HPDE6-E6E7 (cell line): ENCODE results near the gene EPHB1.
A peak's percentile ranks its signal among the peaks of the same experiment; 100 is the strongest.
"Not testable (repeated sequence)": the region's sequence is repeated elsewhere in the genome, so short reads cannot be mapped to it uniquely, and the experiment has no call there.

ENCODE experiments used
- DNase-seq: peaks from one replicate; pipeline ENCODE4 v3.0.0; 2011; ENCODE audit warnings: missing footprints; ENCODE audit errors: extremely low spot score

EPHB1 gene

DNA sequence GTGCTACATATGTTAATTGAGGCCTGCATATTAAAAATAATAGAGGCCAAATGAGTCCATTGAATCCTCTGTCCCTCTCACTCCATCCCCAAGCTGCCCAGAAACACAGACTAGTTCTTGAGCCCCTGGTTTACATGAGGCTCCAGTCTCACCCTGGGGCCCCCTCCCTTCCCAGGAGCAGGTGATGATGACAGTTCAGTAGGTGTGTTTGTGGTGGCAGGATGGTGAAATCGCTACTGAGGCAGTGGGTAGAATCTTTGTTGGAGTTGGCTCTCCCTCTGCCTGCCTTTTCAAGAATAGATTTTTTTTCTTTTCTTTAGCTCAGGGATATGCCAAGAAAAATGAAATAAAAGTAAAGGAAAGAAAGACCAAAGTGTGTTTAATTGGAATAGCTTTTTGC is 288.7 kb downstream of the EPHB1 start:
- DNase-seq: no peak

DNA sequence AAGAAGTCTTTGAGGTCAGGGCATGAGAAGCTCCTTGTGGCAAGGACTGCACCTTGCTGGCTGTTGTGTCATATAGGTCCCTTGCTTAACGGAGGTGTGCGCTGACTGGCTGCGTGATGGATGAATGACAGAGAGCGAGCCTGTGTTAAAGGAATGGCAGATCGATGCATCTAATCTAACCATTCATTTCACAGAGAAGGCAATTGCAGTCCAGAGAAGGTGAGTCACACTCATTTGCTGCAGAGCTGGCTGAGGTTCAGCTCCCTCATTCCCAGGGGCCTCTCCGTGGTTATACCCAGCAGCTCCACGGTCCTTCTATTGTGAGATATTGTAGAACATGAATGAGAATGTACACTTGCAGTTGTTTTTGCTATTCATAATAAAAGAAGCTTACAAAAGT is 289.3 kb downstream of the EPHB1 start:
- DNase-seq: no peak

DNA sequence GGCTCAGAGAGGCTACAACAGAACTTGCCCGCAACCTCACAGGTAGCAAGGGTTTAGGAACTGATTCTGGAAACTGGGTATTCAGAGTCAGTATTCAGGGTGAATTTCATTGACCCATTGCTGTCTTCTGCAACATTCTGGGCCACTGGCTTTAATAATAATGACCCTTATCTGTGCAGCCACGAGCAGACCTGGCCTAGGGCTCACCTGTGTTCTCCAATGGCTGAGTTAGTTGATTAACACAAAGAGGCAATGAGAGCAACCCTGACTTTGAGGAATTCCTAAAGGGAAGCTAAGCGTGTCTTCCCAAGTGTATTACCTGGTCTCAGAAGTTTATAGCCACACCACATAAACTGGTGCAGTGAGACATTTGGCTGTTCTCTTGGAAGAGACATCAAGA is 289.9 kb downstream of the EPHB1 start:
- no peak for DNase-seq

DNA sequence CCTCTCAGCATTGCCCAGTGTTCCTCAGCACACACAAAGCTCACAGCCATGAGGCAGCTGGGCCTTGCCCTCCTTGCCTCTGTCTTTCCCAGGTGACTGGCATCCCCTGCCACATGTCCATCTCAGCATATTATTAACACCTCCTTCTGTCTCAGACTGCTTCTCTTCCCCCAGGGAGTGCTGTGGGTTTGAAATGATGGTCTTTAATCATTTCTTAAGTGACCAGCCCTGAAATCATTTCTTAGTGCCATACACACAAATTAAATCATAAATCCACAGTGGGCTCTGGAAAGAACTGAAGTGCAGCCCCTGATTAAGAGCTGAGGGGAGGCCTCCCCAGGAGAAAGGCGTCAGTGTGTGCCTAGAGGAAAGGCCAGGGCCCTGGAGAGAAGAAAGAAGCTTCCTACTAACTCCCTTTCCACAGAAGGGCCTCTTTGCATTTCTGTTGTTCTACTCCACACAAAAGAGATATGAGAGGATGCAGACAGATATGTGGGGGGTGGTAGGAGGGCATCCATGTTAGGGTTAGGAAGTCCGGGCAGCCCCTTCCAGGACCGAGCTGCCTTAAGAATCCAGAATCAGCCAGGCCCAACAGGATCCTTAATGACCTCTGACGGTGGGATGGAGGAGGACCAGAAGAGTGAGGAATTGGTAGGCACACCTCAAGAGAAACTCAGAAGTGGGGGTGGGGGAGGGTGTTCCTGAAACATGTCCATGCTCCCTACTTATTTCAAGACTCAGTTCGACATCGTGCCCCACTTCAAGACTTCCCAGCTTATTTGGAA is 290.8 kb downstream of the EPHB1 start:
- DNase-seq: no peak

DNA sequence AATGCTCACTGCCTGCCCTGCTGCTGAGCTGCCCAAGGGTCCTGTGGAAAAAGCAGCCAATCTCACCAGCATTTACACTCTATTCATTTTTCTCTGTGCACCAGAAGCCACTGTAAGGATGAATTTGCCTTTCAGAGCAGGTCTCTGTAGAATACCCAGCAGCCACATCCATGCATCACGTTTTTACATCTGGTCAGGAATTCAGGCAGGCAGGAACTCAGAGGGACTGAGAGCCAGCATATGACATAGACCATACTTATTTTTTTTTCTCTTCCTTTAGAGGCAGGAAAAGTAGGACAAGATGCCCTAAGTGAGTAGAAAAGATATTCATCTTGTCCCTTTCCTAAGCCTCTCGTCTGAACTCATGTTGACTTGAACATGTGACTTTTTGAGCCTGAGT is 292.7 kb downstream of the EPHB1 start:
- DNase-seq: no peak

DNA sequence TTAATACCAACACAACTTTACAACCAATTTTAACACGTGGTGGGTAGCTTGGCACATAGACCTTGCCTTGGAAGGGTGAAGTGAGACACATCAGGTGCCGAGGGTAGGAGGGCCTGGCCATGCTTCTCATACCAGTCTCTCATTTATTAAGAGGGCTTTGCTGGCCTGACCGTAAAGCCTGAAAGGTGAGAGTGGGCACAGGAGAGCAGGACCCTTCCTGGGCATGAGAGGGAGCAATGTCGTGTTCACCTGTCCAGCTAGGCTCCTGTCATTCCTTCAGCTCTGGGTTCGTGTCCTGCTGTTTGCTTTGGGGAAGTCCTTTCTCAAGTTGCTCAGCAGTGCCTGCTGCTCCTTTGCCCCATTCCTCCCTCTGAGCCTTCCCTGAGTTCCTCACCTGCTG is 294.4 kb downstream of the EPHB1 start:
- no peak for DNase-seq

DNA sequence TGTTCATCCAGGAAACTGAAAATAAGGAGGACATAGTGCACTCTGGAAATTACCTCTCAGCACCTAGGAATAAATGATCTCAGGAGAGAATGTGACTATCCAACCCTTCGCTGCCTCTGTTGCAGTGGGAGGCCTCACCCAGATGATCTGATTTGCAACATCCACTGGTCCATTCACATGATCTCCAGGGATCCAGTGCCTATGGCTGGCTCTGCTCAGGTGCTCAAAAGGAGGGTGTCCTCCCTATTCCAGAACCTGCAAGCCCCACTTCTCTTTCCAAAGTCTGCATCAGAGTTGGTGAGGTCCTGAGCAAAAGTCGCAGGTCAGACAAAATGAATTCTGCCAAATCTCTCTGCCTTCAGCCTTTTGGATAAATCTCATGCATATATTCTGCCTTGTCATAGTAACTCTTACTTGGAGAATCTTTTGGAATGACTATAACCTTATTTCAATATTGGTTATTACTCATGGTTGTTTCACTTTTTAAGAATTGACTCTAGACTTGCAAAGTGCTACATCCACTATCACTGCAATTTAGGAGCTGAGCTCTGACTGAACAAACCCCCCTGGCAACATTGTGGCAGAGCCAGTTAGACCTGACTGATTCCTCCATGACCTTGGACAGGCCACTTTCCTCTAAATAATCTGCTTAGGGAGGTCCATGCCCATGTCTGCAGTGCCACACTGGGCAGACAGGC is 295.1 kb downstream of the EPHB1 start:
- DNase-seq: no peak

DNA sequence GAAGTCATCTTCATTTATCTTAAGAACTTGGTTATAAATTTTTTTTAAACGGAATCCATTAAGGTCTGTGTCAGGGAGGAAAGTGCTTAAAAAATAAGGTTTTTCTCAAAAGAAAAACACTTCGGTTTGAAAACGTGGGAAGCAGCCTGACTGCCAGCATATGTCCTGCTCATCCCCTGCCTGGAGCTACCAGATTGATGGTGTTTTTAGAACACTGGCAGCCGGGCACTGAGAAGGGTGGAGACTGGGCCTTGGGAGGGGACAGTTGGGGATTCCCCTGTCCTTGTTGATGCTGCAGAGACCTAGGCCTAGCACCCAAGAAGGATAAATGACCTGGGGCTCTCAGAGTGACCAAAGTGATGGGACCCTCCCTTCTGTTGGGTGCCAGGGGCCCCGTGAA is 296.9 kb downstream of the EPHB1 start:
- DNase-seq: no peak

DNA sequence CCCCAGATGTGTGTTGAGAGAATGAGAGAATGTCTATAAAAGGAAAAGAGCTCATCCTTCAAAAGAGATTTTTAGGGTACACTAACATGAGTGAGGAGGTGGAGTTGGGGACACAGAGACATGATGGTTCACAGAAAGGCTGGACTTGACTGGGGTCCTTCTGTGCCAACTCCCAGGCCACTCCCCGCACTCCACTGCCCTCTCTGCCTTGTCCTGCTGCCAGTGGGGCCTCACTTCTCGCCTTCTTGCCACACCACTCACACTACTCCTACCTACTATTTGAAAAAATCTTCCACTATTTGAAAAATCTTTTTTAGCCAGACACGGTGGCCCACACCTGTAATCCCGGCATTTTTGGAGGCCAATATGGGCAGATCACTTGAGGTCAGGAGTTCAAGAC is 298.1 kb downstream of the EPHB1 start:
- DNase-seq: no peak

DNA sequence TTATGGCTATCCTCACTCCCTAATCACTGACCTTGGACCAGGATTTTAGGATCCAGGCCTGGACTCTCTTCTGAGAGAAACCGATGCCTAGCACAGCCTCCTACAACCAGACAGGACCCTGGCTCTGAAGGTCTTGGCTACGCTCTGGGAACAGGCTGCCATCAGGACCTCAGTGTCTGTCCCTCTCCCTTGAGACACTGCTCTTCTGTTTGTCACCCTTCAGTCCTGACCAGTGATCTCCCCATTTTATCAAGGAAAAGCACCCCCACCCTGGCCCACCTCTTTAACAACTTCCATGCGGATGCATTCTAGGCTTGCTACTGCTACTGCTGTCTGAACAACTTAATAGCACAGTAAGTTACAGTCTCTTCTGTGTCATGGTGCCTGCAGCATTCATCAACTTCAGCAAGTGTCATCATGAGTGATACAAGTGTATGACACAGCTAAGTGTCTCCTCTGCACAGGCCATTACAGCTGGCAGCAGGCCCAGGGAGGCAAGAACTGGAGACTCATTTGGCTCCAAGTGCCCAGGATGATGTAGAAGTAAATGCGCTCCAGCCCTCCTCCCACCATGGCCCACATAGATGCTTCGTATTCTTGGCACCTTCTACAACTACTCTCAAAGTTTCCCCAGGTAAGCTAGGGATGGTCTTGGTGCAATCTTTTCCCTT is 302.4 kb downstream of the EPHB1 start:
- no peak for DNase-seq

DNA sequence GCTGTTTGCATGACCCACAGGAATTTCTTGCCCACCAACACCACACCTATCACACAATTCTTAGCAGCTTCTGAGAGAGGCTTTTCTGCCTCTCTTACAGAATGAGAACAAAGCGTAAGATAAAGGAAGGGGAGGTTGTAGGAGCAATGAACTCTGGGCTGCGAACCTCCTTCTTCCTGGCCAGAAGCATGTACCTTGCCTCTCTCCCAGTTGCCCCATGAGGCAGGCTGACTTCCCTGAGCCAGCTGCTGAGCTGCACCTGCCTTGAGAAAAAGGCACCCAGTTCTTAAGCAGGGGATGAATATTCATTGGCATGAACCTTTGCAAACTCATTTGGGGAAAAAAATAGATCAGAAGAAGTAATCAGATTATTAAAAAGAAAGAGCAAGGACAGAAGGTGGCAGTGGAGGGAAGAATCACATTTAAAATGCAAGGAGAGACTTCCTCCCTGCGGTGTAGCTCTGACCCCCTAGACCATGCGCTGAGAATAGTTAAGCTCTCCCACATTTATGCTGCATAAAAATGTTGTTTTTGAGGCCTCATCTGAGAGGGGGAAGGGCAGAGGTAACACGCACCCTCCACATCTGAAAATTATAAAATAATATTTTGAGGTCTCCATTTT is 304.8 kb downstream of the EPHB1 start:
- no peak for DNase-seq

DNA sequence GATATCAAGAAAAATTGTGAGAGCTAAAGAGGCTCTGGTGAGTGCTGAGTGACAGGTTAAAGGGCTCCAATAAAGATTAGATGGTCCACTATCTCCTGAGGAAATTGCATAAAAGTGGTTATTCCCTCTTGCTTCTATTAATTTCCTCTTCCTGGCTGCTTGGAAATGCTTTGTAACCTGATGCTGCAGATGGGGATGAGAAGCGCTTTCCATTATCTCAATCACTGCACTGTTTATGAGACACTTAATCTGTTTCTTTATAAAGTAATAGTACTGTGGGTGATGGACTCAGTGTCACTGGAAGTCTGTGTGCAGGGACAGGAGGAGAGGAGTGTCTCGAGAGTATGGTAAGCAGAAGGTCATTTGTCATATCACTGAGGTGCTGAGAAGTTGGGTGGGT is 305.3 kb downstream of the EPHB1 start:
- no peak for DNase-seq

DNA sequence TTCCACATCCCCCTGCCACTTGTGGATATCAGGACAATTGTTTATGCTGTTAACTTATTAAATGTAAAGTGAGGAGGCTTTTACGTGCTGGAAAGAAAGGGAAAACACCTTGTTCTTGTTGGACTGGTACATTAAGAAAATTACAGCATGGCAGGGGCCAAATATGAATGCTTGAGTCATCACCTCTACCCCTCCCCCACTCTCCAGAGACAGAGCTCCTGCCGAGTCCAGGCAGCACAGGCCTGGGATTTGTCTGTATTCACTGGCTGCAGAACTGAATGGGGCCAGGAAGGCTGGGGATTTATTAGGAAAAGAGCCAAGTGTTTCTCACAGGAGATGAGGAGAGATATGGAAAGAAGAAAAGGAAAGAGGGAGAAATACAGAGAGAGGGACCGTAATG is 308.9 kb downstream of the EPHB1 start:
- no peak for DNase-seq

DNA sequence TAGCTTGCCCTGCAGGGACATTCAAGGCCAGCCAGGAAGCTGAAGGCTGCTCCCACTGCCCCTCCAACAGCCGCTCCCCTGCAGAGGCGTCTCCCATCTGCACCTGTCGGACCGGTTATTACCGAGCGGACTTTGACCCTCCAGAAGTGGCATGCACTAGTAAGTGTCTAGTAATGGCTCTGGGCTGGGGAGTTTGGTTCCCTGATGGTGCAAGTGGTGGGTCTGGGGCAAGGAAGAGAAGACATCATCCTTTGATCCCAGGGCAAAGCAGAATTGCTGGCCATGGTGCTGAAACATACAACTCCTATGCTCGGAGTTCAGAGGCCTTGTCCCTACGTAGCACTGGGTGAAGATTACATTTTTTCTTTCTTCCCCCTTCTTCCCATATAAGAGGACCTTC is 311.4 kb downstream of the EPHB1 start:
- no peak for DNase-seq

DNA sequence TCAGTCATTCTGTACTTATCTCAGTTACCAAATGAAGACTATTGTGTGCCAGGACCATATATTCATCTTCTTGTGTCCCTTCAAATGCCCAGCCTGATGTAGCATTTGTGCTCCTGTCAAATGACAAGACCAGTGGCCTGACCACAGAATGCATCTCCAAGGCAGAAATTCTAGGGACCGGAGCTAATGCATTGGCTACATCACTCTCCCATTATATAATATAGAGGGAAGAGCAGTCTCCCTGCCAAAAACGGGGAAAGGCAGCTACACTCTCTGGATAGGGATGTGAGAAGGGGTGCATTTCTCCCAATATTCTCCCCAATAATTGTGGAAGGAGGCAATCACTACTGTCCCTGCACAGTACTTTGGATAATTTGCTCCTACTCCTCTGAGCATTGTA is 312.0 kb downstream of the EPHB1 start:
- DNase-seq: no peak

DNA sequence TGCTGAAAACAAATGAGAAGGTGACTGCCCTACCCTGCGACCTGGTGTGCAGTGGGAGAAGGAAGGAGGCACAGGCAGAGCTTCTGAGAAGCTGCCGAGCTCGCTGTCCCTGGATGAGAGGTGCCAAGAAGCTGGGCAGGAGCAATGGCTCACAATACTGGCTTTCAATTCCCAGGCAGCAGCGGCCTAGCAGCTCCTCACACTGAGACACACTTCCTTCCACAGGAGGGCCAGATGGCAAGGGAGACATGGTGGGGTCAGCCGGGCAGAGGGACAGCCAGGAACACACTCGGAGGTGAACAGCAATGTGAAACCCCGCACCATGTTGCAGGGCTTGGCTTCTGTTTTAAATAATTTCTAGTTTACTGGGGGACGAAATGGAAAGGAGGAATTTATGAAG is 314.6 kb downstream of the EPHB1 start:
- DNase-seq: no peak

DNA sequence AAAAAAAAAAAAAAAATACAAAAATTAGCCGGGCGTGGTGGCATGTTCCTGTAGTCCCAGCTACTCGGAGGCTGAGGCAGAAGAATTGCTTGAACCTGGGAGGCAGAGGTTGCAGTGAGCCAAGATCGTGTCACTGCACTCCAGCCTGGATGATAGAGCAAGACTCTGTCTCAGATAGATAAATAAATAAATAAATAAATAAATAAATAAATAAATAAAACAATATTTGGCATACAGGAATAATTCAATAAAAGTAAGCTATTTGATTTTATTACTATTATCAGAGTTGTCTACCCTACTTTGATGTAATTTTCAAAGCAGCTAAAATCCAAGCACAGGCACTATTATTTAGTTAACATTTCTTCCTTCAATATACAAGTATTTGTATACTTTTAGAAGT is 319.5 kb downstream of the EPHB1 start:
- not testable (repeated sequence) for DNase-seq

DNA sequence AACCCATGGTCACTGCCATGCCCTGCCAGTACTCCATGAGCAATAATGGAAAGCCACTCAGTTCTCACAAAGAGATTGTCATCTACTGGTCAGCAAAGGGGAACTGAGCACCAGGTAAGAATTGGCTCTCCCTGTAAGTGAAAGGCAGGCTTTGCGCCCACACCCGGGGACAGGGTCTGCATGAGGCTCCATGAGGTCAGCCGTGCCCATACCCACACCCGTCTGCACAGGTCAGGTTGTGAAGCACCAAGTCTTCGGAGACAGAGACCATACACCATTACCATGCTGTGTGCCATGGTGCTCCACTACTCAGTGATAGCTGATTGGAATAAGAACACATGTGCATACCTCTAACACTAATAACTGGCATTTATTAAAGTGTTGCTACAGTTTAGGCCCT is 322.9 kb downstream of the EPHB1 start:
- DNase-seq: no peak

DNA sequence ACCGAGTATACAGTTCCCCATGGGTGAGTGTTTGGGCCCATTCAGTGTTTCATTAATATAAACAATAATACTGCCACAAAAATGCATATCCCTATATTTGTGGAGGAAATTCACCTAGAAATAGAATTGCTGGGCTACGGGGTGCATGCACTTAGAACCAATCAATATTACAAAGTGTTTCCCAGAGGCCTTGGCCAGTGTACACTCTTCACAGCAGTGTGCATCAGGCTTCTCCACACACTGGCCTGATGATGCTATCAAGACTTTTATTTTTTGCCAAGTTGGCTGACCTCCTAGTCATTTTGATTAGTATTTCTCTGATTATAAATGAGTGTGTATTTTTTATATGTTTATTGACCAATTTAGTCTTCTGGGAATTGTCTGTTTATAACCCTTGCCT is 323.7 kb downstream of the EPHB1 start:
- no peak for DNase-seq

DNA sequence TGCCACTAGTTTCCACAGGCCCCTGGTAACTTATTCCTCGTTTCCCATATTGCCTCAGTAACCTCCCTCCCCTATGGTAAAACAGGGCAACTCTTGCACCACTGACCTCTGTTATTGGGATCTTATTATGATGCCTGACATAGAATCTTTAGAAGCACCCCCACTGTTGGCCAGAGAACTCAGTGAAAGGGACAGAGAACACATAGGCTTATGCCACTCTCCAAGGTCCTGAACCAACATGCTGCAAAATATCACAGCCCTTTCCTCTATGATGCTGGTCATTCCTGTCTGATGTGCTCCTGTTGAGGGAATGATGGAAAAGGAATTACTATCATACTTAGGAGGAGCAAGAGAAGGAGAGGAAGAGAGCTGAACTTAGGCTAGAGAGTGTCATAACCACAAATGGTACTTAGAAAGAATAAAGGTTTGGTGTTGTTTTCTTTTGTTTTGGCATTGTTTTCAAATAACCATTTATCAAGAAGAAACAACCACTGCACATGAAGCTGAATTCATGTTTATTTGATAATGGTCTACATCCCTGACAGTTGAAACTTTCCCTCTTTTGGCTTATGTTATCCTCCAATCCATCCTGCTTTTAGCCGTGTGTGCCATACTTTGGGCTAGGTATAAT is 330.2 kb downstream of the EPHB1 start:
- peak; percentile 1 for DNase-seq

DNA sequence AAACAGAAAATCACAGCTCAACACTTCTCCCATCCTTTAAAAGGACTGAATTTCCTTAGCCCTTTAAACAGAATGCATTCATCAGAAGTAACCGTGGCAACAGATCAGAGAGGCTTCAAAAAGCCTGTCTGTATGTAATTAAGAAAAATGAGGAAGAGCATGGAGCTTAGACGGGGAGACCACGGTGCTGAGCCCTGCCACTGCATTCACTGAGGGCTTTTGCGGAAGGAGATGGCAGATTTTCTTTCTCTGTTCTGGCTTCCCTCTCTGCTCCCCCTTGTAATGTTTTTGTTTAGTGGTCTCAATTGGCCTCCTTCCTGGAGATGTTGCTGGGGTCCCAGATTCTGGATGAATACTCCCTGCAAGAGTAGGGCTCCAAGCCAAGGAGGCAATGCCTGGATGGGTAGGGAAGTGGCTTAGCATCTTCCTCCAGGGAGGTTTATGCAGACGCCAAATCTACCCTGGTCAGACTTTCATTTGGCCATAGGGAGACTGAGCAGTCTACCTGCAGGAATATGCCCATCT is 332.9 kb downstream of the EPHB1 start:
- DNase-seq: no peak

DNA sequence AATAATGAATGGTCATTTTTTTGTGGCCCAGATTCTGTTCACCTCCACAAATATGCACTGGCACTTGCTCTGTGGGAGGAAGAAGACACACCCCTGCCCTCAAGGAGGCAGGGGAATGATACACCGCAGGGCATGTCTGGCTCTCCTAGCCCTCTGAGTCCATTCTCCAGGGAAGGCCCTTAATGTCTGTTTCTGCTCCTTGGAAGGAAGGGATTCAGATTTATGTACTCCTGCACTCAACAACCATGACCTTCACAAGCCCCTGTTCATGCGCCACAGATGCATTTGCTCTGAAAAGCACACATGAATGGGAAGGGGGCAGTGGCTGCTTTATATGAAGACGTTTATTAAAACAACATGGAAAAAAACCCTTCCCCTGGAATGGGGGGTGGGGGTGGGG is 333.8 kb downstream of the EPHB1 start:
- no peak for DNase-seq
